Lung (tissue), 12 donors: ENCODE results near the gene RTP2. TPM values are rescaled to one million over a fixed set of nuclear protein-coding genes. Genes with fewer than 3 reads are reported as not detected.
A peak's percentile ranks its signal among the peaks of the same experiment; 100 is the strongest.

Experiments
- ATAC-seq: fragments of 200-7000 bp; cut with Tn5 transposase; one replicate; pipeline ENCODE4 v1.9.1; 2020; ENCODE audit warnings: moderate number of reproducible peaks; ENCODE audit not compliant: insufficient read depth, low FRiP score
- DNase-seq, 3 donors: peaks; one replicate each; pipeline ENCODE4 v3.0.0-alpha.2; 2013 to 2017
- H3K27ac ChIP-seq, 2 donors: one replicate each; pipeline ENCODE4 v1.5.1; 2013; ENCODE audit warnings: mild to moderate bottlenecking in 2 of 2, moderate library complexity in 2 of 2, control low read depth in 1 of 2, inconsistent platforms in 1 of 2, low read depth in 1 of 2, low read length in 1 of 2
- H3K27me3 ChIP-seq, 3 donors: one replicate each; pipeline ENCODE4 v1.5.1; 2013; ENCODE audit warnings: low read length in 2 of 3; ENCODE audit not compliant: control insufficient read depth in 3 of 3, insufficient read depth in 3 of 3
- H3K36me3 ChIP-seq, 4 donors: one replicate each; pipeline ENCODE4 v1.5.1; 2013; ENCODE audit warnings: low read length in 4 of 4, mild to moderate bottlenecking in 1 of 4, moderate library complexity in 1 of 4; ENCODE audit not compliant: control insufficient read depth in 4 of 4, insufficient read depth in 4 of 4
- H3K4me1 ChIP-seq, 5 donors: one replicate each; pipeline ENCODE4 v1.5.1; 2013; ENCODE audit warnings: low read length in 5 of 5, mild to moderate bottlenecking in 2 of 5, moderate library complexity in 1 of 5; ENCODE audit not compliant: control insufficient read depth in 5 of 5, insufficient read depth in 5 of 5
- H3K4me3 ChIP-seq: one replicate; pipeline ENCODE4 v1.5.1; 2013; ENCODE audit warnings: mild to moderate bottlenecking, control low read depth, moderate library complexity
- H3K9ac ChIP-seq, 2 donors: one replicate each; pipeline ENCODE4 v1.5.1; 2013; ENCODE audit warnings: low read length in 2 of 2, control low read depth in 1 of 2; ENCODE audit not compliant: insufficient read depth in 1 of 2
- H3K9me3 ChIP-seq, 4 donors: one replicate each; pipeline ENCODE4 v1.5.1; 2013; ENCODE audit warnings: low read length in 3 of 4, mild to moderate bottlenecking in 1 of 4, moderate library complexity in 1 of 4; ENCODE audit not compliant: control insufficient read depth in 4 of 4, insufficient read depth in 3 of 4
- CTCF ChIP-seq: IDR thresholded peaks from 2 replicates; pipeline ENCODE4 v1.5.1; 2012; ENCODE audit warnings: mild to moderate bottlenecking; ENCODE audit errors: control extremely low read depth, extremely low read depth
- WGBS, 2 donors: extraction: QIAGEN DNeasy Blood & Tissue Kit; methylation state at CpG; one replicate each; pipeline ENCODE4 v1.1.7; 2013; 5-methylcytosine and 5-hydroxymethylcytosine counted together
- polyA plus RNA-seq, 2 donors: library from polyadenylated mRNA; stranded (reverse); fragments of 200-250 nt; gene quantifications; one replicate each; pipeline ENCODE4 v1.2.1, GENCODE V29; 2013
- total RNA-seq, 2 donors: library from RNA; depleted of rRNA in 1 of 2; stranded (reverse); fragments of >200 nt in 1 of 2; gene quantifications; one replicate each; pipeline ENCODE4 v1.2.1, GENCODE V29; 2014 to 2021
- donor health status: control.
- donor health status: control.
- donor health status: Bipolar disorder and iron deficiency.
- donor health status: healthy.
- donor health status: DM: yes; HTN: yes; CAD: no.

Gene RTP2
- total and polyA plus RNA-seq, 4 donors, result not detected

- H3K4me1 ChIP-seq, result peaks cover 8 to 49% (median 14%) of the 10 kb centered on the region in 5 donors
- H3K36me3 ChIP-seq, result peaks cover 0 to 4% (median 1%) of the 10 kb centered on the region in 4 donors
- WGBS, 2 donors, result 1% methylated on average over 43 of the region's 43 CpGs
- peak overlapping the region; percentile 14 for H3K4me3 ChIP-seq
- DNase-seq (peak; percentile 94 to 99 (median 99)), ATAC-seq (peak; percentile 43)
- TF ChIP-seq CTCF, result peak; percentile 76
- peak overlapping the region; percentile 96 to 98 for H3K27ac ChIP-seq
- no peaks in the 10 kb centered on the region for H3K27me3 ChIP-seq
- H3K9ac ChIP-seq, result peak overlapping the region; percentile 73 to 83
- no peaks in the 10 kb centered on the region for H3K9me3 ChIP-seq
These were observed 36.2 kb upstream of the RTP2 start for GRCh38 chr3:187738331-187739093.

- WGBS, 2 donors, result 1% methylated on average over 7 of the region's 7 CpGs
- DNase-seq, result no peak
- no peak for TF ChIP-seq CTCF
- ATAC-seq, result no peak
- Histone ChIP-seq H3K27ac (peak overlapping the region; percentile 96 to 98), H3K4me3 (peak overlapping the region; percentile 38), H3K9ac (peak overlapping the region; percentile 73 to 83), H3K36me3 (peaks cover 0 to 8% (median 1%) of the 10 kb centered on the region in 4 donors), H3K27me3 (no peaks in the 10 kb centered on the region), H3K9me3 (no peaks in the 10 kb centered on the region), H3K4me1 (peaks cover 8 to 49% (median 14%) of the 10 kb centered on the region in 5 donors)
These were observed 35.6 kb upstream of the RTP2 start for GRCh38 chr3:187738071-187738330.

- Histone ChIP-seq H3K27ac (peak overlapping the region; percentile 96 to 98), H3K9me3 (no peaks in the 10 kb centered on the region), H3K36me3 (peaks cover 0 to 8% (median 1%) of the 10 kb centered on the region in 4 donors), H3K4me3 (peak overlapping the region; percentile 38), H3K4me1 (peaks cover 8 to 45% (median 11%) of the 10 kb centered on the region in 5 donors), H3K27me3 (no peaks in the 10 kb centered on the region), H3K9ac (peak overlapping the region; percentile 21 to 73)
- no peak for TF ChIP-seq CTCF
- peak; percentile 68 to 79 (median 74) for DNase-seq
- WGBS, 2 donors, result 3% methylated on average over 41 of the region's 41 CpGs
- ATAC-seq, result peak; percentile 24
These were observed 35.2 kb upstream of the RTP2 start for GRCh38 chr3:187737368-187738070.
